AG08395 (cell line): ENCODE data around the gene SH3GLB2.

Source experiments
- DNase-seq: peaks from one replicate; pipeline ENCODE4 v3.0.0; 2012; ENCODE audit warnings: mixed read lengths, low spot score

SH3GLB2 gene

DNA sequence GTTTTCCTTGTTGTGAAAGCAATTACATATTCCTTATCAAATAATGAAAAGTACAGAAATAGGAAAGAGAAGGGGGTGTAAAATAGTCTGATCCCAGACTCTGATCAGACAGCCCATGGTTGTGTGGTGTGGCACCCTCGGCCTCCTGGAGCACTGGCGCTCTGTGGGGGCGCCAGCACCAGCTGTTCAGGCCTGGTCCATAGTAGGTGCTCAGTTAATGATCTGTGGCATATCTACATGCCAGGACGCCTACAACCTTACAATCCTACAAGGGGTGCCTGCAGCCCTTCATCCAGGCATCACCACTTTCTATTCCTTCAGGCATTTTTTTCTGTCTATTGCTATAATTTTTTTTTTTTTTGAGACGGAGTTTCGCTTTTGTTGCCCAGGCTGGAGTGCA lies 24.9 kb upstream of the SH3GLB2 start:
- DNase-seq, result no peak

DNA sequence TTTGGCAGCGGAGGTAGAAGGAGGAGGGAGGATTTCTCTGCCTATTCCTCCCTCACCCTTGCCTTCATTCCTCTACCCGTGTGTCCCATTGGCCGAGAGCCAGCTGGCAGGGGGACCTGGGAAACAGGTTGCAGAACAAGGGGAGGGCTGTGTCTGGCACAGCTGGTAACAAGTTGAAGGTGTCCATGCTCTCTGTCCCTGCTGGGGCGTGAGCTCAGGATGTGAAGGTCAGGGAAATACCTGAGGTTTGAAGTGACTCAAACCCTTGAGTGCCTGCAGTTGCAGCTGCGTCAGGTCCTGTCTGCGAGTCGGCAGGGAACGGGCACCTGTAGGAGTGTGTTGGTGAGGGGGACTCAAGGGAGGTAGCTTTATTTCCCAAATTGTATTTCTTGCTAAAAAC lies 24.5 kb upstream of the SH3GLB2 start:
- DNase-seq, result no peak

DNA sequence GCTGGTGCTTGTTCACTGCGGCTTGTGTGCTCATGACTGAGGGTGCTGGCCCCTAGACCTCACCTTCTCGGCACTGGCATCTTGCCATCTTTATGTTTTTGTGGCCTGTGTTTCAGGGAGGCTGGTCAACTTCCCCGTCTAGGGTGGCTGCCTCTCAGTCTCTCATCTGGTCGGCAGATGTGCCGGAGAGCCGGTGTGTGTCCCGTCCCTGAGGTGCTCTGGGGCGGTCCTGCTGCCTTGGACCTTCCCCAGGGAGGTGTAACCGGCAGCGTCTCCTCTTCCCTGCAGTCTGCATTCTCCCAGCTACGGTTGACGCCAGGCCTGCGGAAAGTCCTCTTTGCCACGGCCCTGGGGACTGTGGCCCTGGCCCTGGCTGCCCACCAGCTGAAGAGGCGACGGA lies 13.9 kb upstream of the SH3GLB2 start:
- DNase-seq, result no peak

DNA sequence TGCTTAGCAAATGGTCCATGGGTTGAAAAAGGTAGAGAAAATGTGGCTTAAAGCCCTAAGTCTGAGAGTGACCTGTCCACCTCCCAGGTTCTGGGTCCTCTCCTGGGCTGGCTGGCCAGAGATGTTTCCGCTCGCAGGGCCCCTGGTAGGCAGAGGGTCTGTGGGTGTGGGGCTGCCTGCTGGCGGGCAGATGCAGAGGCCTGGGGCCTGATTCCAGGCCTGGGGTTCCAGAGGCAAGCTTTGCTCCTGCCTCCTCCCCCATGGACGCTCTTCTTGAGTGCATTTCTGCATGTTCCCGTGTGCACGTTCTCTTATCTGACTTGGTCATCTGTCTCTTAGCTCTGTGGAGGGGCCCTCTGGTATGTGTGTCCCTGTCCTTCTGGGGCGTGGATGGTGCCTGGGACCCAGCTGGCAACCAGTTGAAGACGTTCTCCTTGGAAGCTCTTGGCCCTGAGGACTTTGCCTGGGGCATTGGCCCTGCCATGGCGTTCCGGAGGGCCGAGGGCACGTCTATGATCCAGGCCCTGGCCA lies 12.0 kb upstream of the SH3GLB2 start:
- DNase-seq, result no peak

DNA sequence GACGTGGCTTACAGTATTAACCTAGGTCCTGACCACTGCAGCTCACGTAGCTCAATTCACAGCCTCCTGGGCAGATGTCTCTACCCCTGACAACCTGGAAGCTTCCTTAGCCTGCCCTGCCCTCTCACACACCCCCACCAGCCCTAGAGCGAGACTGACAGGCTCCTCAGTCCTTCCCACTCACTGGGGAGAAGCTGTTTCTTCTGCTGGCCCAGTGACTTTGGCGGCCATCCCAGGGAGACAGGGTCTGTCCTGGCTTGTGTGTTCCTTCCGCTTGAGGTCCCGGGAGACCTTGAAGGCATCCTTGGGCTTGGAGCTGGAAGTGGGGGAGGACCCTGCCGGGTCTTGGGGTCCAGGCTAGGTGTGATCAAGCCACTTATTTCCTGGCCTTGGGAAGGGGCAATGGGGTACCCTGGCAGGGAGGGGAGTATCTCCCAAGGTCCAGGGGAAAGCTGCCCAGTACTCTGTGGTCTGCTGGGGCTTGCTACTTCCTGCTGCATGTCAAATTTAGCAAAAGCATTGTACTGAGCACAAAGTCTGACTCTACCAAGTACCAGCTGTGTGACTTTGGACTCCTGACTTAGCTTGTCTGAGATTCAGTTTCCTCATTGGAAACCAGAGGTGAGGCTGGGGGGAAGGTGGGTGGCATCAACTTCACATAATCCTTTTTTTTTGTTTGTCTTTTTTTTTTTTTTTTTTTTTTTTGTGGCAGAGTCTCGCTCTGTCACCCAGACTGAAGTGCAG lies 10.2 kb upstream of the SH3GLB2 start:
- no peak for DNase-seq

DNA sequence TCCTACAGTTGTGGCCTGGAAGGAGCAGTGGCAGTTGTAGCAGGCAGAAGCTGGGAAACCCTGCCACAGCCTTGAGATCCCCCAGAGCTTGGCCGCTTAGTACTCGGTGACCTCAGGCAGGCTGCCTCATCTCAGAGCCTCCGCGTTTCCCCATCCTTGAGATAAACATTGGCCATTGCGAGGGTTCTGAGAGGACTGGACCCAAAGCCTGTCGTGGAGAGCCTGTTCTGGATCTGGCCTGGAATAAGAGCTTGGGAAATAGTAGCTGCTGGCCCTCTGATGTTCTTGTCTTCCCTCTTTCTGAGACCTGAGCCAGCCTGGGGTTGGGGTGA lies 9.6 kb upstream of the SH3GLB2 start:
- DNase-seq, result no peak

DNA sequence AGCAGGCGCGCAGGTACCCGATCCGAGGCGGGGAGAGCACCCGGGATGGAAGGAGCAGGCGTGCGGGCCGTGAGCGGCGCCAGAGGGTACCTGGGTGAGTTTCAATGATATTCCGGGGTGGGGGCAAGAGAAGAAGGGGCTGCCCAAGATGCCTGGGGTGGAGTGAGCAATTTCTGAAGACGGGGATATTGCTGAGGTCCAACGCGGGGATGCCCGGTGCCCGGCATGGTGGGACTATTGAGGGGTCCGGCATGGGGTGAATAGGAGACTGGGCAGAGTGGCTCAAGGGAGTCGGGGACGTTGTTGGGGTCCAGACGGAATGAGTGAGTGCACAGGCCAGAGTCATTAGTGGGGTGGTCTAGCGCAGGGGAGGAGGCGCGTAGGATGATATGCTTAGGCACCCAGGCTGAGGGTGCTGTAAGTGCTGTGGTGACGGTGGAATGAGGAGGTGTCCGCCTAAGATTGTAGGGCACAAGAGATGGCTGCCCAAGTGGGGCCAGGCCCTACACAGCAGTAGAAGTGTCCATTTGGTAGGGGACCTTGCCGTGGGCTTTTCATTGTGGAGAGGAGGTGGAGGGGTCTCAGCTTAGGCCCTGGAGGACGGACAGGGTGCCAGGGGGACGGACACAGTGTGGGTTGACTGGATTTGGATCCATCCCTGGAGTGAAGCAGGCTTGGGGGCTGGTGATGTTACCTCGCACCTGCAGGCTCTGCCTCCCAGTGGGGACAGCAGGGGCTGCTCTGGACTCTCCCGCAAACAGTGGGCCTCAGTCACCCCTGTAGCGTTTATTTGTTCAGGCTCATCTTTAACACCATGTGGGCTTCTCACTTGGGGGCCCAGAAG lies 9.0 kb upstream of the SH3GLB2 start:
- DNase-seq, result no peak

DNA sequence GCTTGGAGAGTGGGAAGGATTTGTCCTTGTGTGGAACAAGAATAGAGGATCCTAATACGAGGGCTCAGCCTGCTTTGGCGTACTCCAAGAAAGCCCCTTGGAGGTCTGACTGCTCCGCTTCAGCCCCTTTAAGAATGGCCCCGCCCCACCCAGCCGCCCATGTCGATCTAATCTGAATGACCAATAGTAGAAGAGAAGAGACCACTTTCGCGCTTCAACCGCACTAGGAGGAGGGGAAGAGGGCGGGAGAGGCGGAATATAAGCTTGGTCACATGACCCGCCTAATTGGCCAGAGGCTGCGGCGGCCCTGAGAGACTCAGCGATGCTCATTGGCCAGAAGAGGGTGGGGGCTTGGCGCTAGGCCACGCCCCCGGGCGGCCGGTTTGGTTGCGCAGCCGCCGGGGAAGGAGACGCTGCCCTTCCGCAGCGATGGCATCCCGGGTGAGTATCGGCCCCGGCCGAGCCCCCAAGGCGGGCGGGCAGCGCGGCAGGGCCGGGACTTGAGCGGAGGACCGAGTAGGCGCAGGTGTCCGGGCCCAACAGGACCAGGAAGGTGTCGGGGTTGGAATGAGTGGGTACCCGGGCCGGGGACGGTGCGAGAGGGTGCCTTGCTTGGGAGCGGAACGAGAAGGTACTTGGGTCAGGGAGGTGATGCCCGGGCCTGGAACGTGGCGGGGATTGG lies 8.3 kb upstream of the SH3GLB2 start, which contains the start of gene MIGA2:
Gene MIGA2, plus strand, starts transcription at position 386 of the 682 bp plus-strand sequence. CDS start 3,969 bp downstream, outside the sequence.
- DNase-seq, result peak; percentile 100

DNA sequence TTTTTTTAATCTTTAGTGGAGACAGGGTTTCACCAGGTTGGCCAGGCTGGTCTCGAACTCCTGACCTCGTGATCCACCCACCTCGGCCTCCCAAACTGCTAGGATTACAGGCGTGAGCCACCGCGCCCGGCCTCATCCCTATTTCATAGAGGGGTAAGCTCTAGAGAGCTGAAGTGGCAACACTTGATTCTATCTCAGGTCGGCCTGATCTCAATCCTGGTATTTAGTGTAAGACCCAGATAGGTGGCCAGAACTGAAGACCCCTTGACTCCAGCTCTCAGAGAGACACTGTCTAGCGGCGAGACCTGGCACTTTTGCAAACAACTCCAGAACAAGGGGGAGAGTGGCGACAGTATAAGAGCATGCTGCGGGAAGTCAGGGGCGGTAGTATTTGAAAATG lies 7.7 kb upstream of the SH3GLB2 start:
- peak; percentile 30 for DNase-seq

DNA sequence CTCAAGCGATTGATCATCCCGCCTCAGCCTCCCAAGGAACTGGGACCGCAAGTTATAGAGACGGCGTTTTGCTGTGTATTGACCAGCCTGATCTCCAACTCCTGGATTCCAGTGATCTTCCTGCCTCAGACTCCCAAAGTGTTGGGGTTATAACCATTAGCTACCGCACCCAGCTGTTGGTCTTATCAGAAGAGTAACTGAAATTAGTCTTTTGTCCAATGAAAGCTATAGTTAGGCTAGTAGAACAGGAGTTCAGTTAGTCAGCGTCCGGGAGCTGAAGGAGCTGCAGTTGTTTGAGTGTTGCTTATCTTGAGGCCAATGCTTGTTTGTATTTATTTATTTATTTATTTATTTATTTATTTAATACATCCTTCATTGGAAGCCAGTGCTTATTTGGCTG lies 5.1 kb upstream of the SH3GLB2 start:
- DNase-seq, result no peak

DNA sequence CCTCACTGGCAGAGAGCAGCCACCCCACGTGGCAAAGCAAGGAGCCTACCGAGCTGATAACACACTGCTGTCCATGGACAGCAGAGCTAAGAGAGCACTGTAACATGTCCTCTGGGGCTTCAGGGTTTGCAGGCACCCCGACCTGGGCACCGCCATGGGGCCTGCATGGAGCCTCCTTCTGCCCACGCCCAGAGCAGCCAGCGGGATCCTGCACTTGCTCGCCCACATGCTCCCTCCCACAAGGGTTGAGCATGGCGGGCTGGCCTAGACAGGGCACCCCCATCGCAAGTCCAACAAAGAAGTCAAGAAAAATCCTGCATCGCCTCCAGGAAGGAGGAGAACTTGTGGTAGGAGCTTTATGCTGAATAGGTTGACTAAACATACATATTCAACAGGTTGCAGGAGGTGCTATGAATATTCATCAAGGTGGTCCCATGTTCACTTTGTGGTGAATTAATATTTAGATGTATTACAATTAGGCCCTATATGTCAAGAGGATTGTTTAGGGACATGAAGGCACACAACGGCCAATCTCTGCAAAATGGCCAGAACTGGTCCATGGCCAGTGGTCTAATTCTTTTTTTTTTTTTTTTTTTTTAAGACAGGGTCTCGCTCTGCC lies 4.5 kb upstream of the SH3GLB2 start:
- no peak for DNase-seq

DNA sequence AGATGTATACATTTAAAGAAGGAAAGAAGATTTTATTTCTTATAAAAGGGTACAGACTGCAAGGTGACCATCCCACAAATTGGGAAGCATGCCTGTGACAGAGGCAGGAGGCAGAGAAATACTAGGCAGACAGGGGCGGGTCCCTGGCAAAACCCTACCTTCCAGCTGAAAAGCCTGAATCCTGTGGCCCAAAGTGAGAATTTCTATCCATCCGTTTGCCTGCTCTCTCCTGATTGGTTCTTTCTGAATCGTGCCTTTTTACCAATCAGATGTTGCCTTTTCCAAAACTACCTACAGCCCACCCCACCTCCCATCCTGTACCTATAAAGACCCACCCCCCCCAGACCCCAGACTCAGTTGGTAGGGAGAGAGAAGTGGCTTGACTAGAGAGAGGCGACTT lies 3.4 kb upstream of the SH3GLB2 start:
- no peak for DNase-seq

DNA sequence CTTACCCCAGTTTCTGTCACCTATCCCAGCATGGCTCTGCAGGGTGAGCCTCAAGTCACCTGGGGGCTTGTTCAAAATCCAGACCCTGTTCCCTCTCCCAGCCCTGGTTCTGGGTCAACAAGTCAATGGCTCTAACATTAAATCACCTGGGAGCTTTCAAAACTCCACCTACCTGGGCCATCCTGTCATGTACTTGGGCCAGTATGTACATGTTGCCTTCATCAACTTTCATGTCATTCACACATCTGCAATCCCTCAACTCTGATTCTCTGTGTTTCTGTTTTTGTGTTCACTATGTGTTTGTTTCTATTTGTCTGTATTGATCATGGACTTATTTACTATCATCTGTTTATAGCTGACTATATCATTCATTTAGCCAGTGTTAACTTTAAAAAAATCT lies 2.1 kb upstream of the SH3GLB2 start:
- no peak for DNase-seq

DNA sequence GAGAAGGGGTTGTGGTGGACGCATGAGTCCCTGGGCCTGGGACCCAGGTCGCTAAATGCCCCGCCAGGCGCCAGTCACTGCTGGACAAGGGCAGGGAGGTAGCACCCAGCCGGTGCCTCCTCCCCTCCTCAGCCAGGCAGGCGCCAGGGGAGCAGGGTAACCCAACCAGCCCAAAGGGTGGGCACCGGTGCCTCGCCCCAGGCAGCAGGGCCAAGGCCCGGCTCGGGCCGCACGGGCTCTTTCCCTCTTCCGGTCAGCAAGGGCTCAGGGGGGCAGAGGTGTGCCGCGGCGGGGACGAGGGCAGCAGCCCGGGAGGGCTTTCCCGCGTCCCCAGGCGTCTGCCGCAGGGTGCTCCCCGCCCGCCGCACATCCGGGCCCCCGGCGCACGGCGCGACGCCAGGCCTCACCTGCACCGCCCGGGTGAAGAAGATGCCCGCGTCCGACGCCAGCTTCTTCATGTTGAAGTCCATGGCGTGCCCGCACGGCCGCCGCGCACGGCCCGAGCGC lies 393 bp downstream of the SH3GLB2 start:
- DNase-seq, result no peak

DNA sequence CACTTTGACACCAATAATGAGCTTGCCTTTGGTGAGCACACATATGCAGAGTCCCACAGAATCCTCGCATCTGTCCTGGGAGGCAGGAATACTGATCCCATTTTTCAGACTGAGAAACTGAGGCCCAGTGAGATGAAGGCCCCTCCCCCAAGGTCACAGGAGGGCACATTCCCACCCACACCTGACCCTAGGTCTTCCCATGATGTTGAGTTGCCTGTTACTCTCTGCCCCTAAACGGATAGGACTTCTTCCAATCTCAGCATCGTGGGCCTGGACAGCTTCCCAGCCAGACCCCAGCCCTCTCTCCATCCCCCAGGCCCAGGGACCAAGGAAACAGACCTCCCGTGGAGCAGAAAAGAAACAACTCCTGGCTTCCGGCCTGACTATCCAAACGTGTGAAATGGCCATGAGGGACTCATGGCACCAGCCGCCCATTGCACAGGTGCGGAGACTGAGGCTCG lies 877 bp downstream of the SH3GLB2 start:
- no peak for DNase-seq

DNA sequence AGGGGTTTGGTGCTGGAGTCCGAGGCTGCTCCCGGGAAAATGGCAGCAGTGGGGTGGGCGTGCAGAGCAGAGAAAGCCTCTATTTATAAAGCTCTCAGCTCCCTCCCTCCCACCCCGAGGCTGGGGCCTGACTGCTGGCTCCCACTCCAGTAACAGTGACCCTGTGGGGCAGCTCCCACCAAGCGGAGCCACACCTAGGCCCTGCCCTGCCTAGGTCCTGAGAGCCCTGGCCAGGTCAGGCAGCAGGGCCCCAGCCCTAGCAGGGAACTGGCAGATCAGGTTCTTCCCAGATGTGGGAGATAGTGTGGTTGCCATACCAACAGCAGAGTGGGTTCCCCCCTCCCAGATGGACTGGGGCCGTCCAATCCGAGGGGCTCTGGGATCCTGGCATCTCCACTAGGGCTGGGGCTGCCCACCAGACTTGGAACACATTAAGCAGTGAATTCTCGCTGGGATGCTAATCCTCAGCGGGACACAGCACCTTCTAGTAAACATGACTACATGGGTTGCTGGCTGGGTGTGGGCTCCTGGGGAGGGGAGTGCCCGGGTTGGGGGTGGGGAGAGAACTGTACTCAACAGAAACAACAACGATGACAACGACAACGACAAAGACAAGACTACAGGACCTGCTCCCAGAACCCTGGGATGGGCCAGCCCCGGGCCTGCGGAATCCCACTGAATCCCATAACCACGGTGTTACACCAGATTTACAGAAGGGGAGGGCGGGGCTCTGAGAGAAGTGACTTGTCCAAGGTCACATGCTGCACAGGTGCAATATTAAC lies 1.5 kb downstream of the SH3GLB2 start:
- no peak for DNase-seq

DNA sequence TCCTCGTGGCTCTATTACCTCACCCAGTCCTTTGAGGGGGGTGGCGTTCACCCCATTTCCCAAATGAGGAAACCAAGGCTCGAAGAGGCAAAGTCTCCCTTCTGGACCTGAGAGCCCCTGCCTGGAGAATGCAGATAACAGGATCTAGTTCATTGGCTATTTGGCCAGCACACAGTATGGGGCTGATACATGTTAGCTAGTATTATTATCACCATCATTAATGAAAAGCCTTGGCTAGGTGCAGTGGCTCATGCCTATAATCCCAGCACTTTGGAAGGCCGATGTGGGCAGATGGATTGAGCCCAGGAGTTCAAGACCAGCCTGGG lies 4.3 kb downstream of the SH3GLB2 start:
- no peak for DNase-seq

DNA sequence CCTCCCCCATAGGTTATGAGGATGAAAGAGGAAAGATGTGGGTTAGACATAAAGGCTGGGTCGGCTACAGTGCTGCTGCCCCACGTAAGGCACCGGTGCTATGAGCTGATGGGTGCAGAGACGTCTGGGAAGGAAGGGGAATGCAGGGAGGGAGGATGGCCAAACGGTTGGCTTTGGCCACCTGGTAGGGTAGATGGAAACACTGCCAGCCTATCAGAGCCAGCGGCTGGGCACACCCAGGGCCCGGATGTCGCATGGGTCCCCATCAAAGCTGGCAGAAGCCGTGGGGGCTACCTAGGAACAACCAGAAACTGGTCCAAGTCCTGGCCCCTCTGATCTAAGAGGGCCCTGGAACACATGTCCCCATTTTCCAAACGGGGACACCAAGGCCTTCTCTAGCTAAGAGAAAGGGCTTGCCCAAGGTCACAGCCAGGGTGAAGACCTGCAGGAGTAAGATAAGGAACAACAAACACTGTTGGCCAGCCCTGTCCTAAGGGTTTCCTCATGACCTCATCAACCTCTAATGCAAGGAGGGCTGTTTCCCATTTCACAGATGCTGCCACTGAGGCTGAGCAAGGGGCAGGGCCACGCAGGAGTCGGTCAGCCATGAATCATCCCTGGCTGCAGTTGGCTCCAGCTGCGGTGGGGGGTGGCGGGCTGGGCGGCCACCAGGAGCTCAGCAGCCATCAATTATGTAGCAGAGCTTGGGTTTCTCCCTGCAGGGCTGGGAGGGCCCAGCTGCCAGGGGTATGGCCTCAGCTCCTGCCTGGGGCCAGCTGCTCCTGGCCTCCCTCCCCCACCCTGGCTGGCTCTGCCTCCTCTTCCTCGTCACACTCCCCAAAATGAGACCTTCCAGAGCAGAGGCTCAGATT lies 4.9 kb downstream of the SH3GLB2 start:
- peak; percentile 84 for DNase-seq

DNA sequence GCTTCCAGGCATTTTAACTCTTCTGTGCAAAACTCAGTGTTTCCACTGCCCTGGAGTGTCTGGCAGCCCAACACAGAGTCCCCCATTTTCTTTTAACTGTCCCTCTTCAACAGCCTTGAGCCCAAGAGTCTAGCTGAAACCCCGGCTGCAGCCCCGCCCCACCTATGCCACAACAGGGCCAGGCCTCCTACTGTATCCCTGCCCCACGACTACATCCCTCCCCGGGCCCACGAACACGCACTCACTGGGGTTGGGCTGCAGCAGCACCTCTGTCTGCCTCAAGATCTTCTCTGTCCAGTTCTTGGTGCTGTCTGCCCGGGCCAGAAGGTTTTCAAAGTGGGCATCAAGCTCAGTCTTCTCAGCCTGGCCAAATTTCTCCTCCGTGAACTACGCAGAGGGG lies 6.1 kb downstream of the SH3GLB2 start:
- DNase-seq, result no peak

DNA sequence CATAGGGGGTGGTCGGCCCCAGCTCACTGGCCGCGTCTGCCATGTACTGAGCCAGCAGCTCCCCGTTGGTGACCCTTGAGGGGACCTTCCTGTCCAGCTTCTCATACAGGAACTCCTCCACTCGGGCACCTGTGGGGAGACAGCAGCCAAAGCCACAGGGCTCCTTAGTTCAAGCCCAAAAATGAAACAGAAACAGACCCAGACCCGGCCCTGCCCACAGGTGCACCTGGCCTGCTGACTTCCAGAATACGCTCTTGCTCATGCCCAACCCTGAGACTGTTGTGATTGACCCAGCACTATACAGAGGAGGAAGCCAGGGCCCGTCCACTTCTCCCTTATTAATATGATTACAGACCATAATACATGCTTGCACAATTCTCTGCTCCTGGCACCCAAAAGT lies 7.0 kb downstream of the SH3GLB2 start:
- DNase-seq, result no peak
